GM21576 (cell line): ENCODE results near the gene PRSS38.
"Not testable (repeated sequence)": the region's sequence is repeated elsewhere in the genome, so short reads cannot be mapped to it uniquely, and the experiment has no call there.

Experiments used
- ATAC-seq: cut with Tn5 transposase; IDR thresholded peaks from one replicate; pipeline ENCODE4 v1.9.1; 2021; ENCODE audit warnings: mild to moderate bottlenecking, moderate library complexity; ENCODE audit not compliant: unreplicated experiment

The PRSS38 gene

GRCh38 chr1:227838181-227838580 is 22.7 kb downstream of the PRSS38 start:
- ATAC-seq = no peak

- no peak for ATAC-seq
Measured at GRCh38 chr1:227841096-227841495, 25.6 kb downstream of the PRSS38 start.

- ATAC-seq = no peak
Measured at GRCh38 chr1:227844320-227845146, 29.1 kb downstream of the PRSS38 start.

- ATAC-seq = no peak
Measured at GRCh38 chr1:227845147-227845458, 29.6 kb downstream of the PRSS38 start.

GRCh38 chr1:227845519-227845918 is 30.0 kb downstream of the PRSS38 start:
- ATAC-seq = no peak

- no peak for ATAC-seq
Measured at GRCh38 chr1:227846265-227846858, 30.9 kb downstream of the PRSS38 start.

- not testable (repeated sequence) for ATAC-seq
Measured at GRCh38 chr1:227847046-227847445, 31.6 kb downstream of the PRSS38 start.

- ATAC-seq = no peak
Measured at GRCh38 chr1:227848430-227848932, 33.0 kb downstream of the PRSS38 start.

- ATAC-seq = no peak
Measured at GRCh38 chr1:227849251-227849650, 33.8 kb downstream of the PRSS38 start.

GRCh38 chr1:227854189-227854588 is 38.7 kb downstream of the PRSS38 start:
- ATAC-seq = no peak

- ATAC-seq = no peak
Measured at GRCh38 chr1:227855687-227856086, 40.2 kb downstream of the PRSS38 start.

GRCh38 chr1:227856147-227856858 is 40.8 kb downstream of the PRSS38 start:
- ATAC-seq = no peak

- no peak for ATAC-seq
Measured at GRCh38 chr1:227864882-227865281, 49.4 kb downstream of the PRSS38 start.

GRCh38 chr1:227869279-227869842 is 53.9 kb downstream of the PRSS38 start:
- ATAC-seq = no peak

GRCh38 chr1:227869851-227870305 is 54.4 kb downstream of the PRSS38 start:
- no peak for ATAC-seq

GRCh38 chr1:227870366-227870765 is 54.9 kb downstream of the PRSS38 start:
- ATAC-seq = no peak

- ATAC-seq = not testable (repeated sequence)
Measured at GRCh38 chr1:227871892-227872291, 56.4 kb downstream of the PRSS38 start.

- not testable (repeated sequence) for ATAC-seq
Measured at GRCh38 chr1:227877810-227878209, 62.3 kb downstream of the PRSS38 start.

- no peak for ATAC-seq
Measured at GRCh38 chr1:227880342-227880924, 65.0 kb downstream of the PRSS38 start.

GRCh38 chr1:227883073-227883520 is 67.6 kb downstream of the PRSS38 start:
- no peak for ATAC-seq
